IMR-90 (cell line): ENCODE results near the gene RELT. TPM values are rescaled to one million over a fixed set of nuclear protein-coding genes. Genes with fewer than 3 reads are reported as not detected.

Experiments
- ATAC-seq: fragments of 200-7000 bp; cut with Tn5 transposase; 2 replicates; pipeline ENCODE4 v1.9.1; 2020; ENCODE audit warnings: low read depth, mild to moderate bottlenecking, moderate library complexity
- BruUV-seq: library from RNA; stranded (reverse); fragments of 400-500 nt; replicated peaks from 2 replicates; lab custom pipeline; 2021; lab: Mats Ljungman, UMichigan
- CTCF ChIA-PET: fragments of 300-600 bp; formaldehyde crosslinking; extraction: SDS; loops from one replicate; lab custom pipeline; 2021; ENCODE audit warnings: antibody characterized with exemption; lab: Yijun Ruan, JAX
- POLR2A ChIA-PET: fragments of 300-600 bp; sonication (Branson Sonifier 250); formaldehyde crosslinking; loops from one replicate; lab custom pipeline; 2022; ENCODE audit warnings: antibody characterized with exemption; ENCODE audit not compliant: unreplicated experiment; lab: Charles Lee
- DNase-seq: peaks from one replicate; pipeline ENCODE4 v3.0.0; 2013
- H2AFZ ChIP-seq: replicated peaks from 2 replicates; pipeline ENCODE3; 2013; ENCODE audit warnings: low read length, mild to moderate bottlenecking; ENCODE audit not compliant: poor library complexity
- H2AK5ac ChIP-seq: 2 replicates; pipeline ENCODE4 v1.6.1; 2013; ENCODE audit warnings: low read depth, low read length, inconsistent platforms
- H2AK9ac ChIP-seq: replicated peaks from 2 replicates; pipeline ENCODE3; 2013; ENCODE audit warnings: mild to moderate bottlenecking, low read depth, low read length, moderate library complexity; ENCODE audit not compliant: poor library complexity
- H2BK120ac ChIP-seq: 2 replicates; pipeline ENCODE4 v1.6.1; 2013; ENCODE audit warnings: low read depth, low read length, inconsistent platforms
- H2BK15ac ChIP-seq: 3 replicates; pipeline ENCODE4 v1.6.1; 2013; ENCODE audit warnings: low read depth, low read length, inconsistent platforms
- H2BK20ac ChIP-seq: 2 replicates; pipeline ENCODE4 v1.6.1; 2013; ENCODE audit warnings: low read depth, mild to moderate bottlenecking, inconsistent platforms, low read length, moderate library complexity
- H2BK5ac ChIP-seq: 2 replicates; pipeline ENCODE4 v1.6.1; 2013; ENCODE audit warnings: mild to moderate bottlenecking, low read depth, low read length, inconsistent platforms; ENCODE audit not compliant: poor library complexity, severe bottlenecking
- H3K14ac ChIP-seq: replicated peaks from 2 replicates; pipeline ENCODE4 v1.6.1; 2013; ENCODE audit warnings: low read depth, low read length, inconsistent platforms
- H3K18ac ChIP-seq: 2 replicates; pipeline ENCODE4 v1.6.1; 2013; ENCODE audit warnings: low read depth, low read length, control low read depth
- H3K23ac ChIP-seq: 2 replicates; pipeline ENCODE4 v1.6.1; 2013; ENCODE audit warnings: low read depth, low read length, inconsistent platforms
- H3K27ac ChIP-seq: 2 replicates; pipeline ENCODE4 v1.5.1; 2013; ENCODE audit warnings: mild to moderate bottlenecking, control low read depth, low read length; ENCODE audit not compliant: insufficient read depth
- H3K27me3 ChIP-seq: 2 replicates; pipeline ENCODE4 v1.6.1; 2013; ENCODE audit warnings: low read length; ENCODE audit not compliant: control insufficient read depth, insufficient read depth
- H3K36me3 ChIP-seq: 2 replicates; pipeline ENCODE4 v1.6.1; 2013; ENCODE audit warnings: low read length, mixed read lengths; ENCODE audit not compliant: control insufficient read depth, insufficient read depth
- H3K4ac ChIP-seq: 2 replicates; pipeline ENCODE4 v1.6.1; 2013; ENCODE audit warnings: low read depth, low read length, inconsistent platforms
- H3K4me1 ChIP-seq: 2 replicates; pipeline ENCODE4 v1.6.1; 2013; ENCODE audit warnings: low read length, mixed read lengths; ENCODE audit not compliant: control insufficient read depth, insufficient read depth
- H3K4me2 ChIP-seq: 2 replicates; pipeline ENCODE4 v1.6.1; 2013; ENCODE audit warnings: low read depth, mild to moderate bottlenecking, control low read depth, low read length, moderate library complexity
- H3K4me3 ChIP-seq: 2 replicates; pipeline ENCODE4 v1.5.1; 2013; ENCODE audit warnings: low read depth, mild to moderate bottlenecking, control low read depth, low read length, moderate library complexity; ENCODE audit not compliant: insufficient read depth
- H3K56ac ChIP-seq: 2 replicates; pipeline ENCODE4 v1.6.1; 2013; ENCODE audit warnings: low read length, inconsistent platforms; ENCODE audit not compliant: insufficient read depth; ENCODE audit errors: extremely low read depth
- H3K79me1 ChIP-seq, 2 experiments: 2 replicates each; pipeline ENCODE4 v1.6.1; 2013; ENCODE audit warnings: low read length in 2 of 2, inconsistent platforms in 1 of 2, low read depth in 1 of 2
- H3K9ac ChIP-seq: 2 replicates; pipeline ENCODE4 v1.6.1; 2013; ENCODE audit warnings: low read depth, low read length, control low read depth
- H3K9me1 ChIP-seq: 2 replicates; pipeline ENCODE4 v1.6.1; 2013; ENCODE audit warnings: low read length, inconsistent platforms; ENCODE audit not compliant: insufficient read depth
- H3K9me3 ChIP-seq: 2 replicates; pipeline ENCODE4 v1.6.1; 2013; ENCODE audit warnings: low read length; ENCODE audit not compliant: control insufficient read depth, insufficient read depth
- H4K20me1 ChIP-seq: 2 replicates; pipeline ENCODE4 v1.6.1; 2013; ENCODE audit warnings: low read length, inconsistent platforms; ENCODE audit not compliant: insufficient read depth
- H4K5ac ChIP-seq: 2 replicates; pipeline ENCODE4 v1.6.1; 2013; ENCODE audit warnings: mild to moderate bottlenecking, low read depth, low read length, control low read depth
- H4K8ac ChIP-seq, 2 experiments: 2 replicates each; pipeline ENCODE4 v1.6.1; 2013; ENCODE audit warnings: low read depth in 2 of 2, low read length in 2 of 2, control low read depth in 1 of 2, inconsistent platforms in 1 of 2
- H4K91ac ChIP-seq: 2 replicates; pipeline ENCODE4 v1.6.1; 2013; ENCODE audit warnings: low read depth, low read length, inconsistent platforms; ENCODE audit not compliant: insufficient read depth
- CHD1 ChIP-seq: IDR thresholded peaks from 2 replicates; pipeline ENCODE4 v1.6.1; 2012; ENCODE audit warnings: low read depth, low read length, improper control_type of control experiment
- MAFK ChIP-seq: IDR thresholded peaks from 2 replicates; pipeline ENCODE4 v1.6.1; 2012; ENCODE audit warnings: low read depth, low read length, improper control_type of control experiment
- MAZ ChIP-seq: IDR thresholded peaks from 2 replicates; pipeline ENCODE4 v1.6.1; 2012; ENCODE audit warnings: low read depth, mild to moderate bottlenecking, low read length, improper control_type of control experiment, moderate library complexity, borderline replicate concordance
- MXI1 ChIP-seq: IDR thresholded peaks from 2 replicates; pipeline ENCODE4 v1.6.1; 2012; ENCODE audit warnings: low read depth, mild to moderate bottlenecking, low read length, moderate library complexity, borderline replicate concordance
- WGBS, 2 experiments: methylation state at CpG; one replicate each; pipeline versions ENCODE4 v1.1.5 to v1.1.7; 2013; ENCODE audit warnings: missing lambda C conversion rate in 2 of 2; ENCODE audit not compliant: insufficient read length in 1 of 2; ENCODE audit errors: extremely low coverage in 2 of 2; 5-methylcytosine and 5-hydroxymethylcytosine counted together
- dilution Hi-C: fragments of 300-500 bp; cut with HindIII; formaldehyde crosslinking; loops from one replicate; pipeline ENCODE4 v1.14.3; 2018; ENCODE audit warnings: low sequenced_read_pairs; ENCODE audit not compliant: unreplicated experiment
- in situ Hi-C: fragments of 300-500 bp; cut with MboI; formaldehyde crosslinking; loops from 3 replicates; pipeline ENCODE4 v1.14.3; 2019; ENCODE audit warnings: low sequenced_read_pairs, inconsistent platforms, mixed read lengths
- intact Hi-C: fragments of 100-400 bp; cut with micrococcal nuclease; formaldehyde crosslinking; loops from 2 replicates; pipeline ENCODE4 v1.10.0; 2022
- polyA plus RNA-seq, 3 experiments: library from polyadenylated mRNA; depleted of rRNA; stranded (reverse); fragments of >200 nt; gene quantifications; 2 replicates each; pipeline ENCODE4 v1.2.3, GENCODE V29; 2012; ENCODE audit warnings: low replicate concordance in 1 of 3
- total RNA-seq: library from RNA; depleted of rRNA; stranded (reverse); fragments of >200 nt; gene quantifications from 2 replicates; pipeline ENCODE4 v1.2.3, GENCODE V29; 2012

The RELT gene
- total and polyA plus RNA-seq, 2 of the 4 experiments (the other 2 are of a cell fraction) = 2.3 to 5.3 TPM

DNA sequence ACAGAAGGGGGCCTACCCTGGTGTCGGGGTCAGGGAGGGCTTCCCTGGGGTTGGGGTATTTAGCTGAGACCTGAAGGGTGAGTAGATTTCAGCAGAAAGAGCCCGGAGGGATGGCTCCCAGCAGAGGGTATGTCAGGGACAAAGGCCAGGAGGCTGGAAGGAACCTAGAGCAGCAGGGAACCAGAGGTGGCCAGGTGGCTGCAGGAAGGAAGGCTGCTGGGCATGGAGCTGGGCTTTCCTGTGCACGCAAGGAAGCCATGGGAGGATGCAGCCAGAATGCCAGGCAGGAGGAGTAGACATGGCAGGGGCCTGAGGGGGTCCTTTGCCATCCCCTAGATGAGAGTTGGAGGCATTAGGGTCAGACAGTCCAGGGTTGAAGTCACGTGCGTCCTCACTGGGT, 27.4 kb upstream of the RELT start:
- no peak for ATAC-seq
- Histone ChIP-seq H2BK15ac (no peak overlapping the region), H2BK5ac (no peak overlapping the region), H2BK20ac (no peak overlapping the region), H4K8ac (no peak overlapping the region), H3K27me3 (no peaks in the 10 kb centered on the region), H3K9ac (no peak overlapping the region), H3K27ac (no peak overlapping the region), H3K56ac (no peak overlapping the region), H4K20me1 (peaks cover 87% of the 10 kb centered on the region), H3K4me2 (no peak overlapping the region), H3K79me1 (peaks cover 29 to 93% of the 10 kb centered on the region in 2 experiments), H3K18ac (no peak overlapping the region), H3K4me3 (no peak overlapping the region), H3K9me1 (0 out of 2 replicates have a peak, but pooled peaks cover 9% of the 10 kb centered on the region), H3K23ac (no peak overlapping the region), H4K5ac (no peak overlapping the region), H3K36me3 (peaks cover 31% of the 10 kb centered on the region), H2AFZ (no peak overlapping the region), H3K4ac (no peak overlapping the region), H2BK120ac (no peak overlapping the region), H4K91ac (no peak overlapping the region), H2AK9ac (no peak overlapping the region), H2AK5ac (no peak overlapping the region), H3K4me1 (peaks cover 12% of the 10 kb centered on the region; the same call in 1 of the 2 replicates), H3K9me3 (no peaks in the 10 kb centered on the region), H3K14ac (no peak overlapping the region)
- POLR2A ChIA-PET = no interaction called here
- TF ChIP-seq MAFK (no peak), CHD1 (no peak), MXI1 (no peak), MAZ (no peak)
- dilution Hi-C loops = no loop called here
- in situ Hi-C loops = no loop called here
- WGBS, 2 experiments = 100% methylated on average over 2 of the region's 5 CpGs; no CpG with 5 or more reads in 1 of the 2 experiments
- CTCF ChIA-PET = interaction anchor here (0.6 kb wide), 1 partner anchor 583 kb away, joined by 3 read pairs; no protein-coding TSS in a partner anchor
- intact Hi-C loops = no loop called here
- BruUV-seq = no TSS peak
- no peak for DNase-seq
